Common myeloid progenitor, CD34-positive (primary cell): ENCODE results near the gene ADISSP.

Experiments used
- CTCF ChIA-PET: fragments of 350-600 bp; sonication (Branson Sonifier 250); formaldehyde crosslinking; loops from one replicate; lab custom pipeline; 2021; ENCODE audit warnings: antibody characterized with exemption; lab: Charles Lee
- POLR2A ChIA-PET: fragments of 350-600 bp; sonication (Branson Sonifier 250); formaldehyde crosslinking; loops from one replicate; lab custom pipeline; 2021; ENCODE audit warnings: antibody characterized with exemption; lab: Charles Lee
- DNase-seq, 3 donors: peaks; one replicate each; pipeline versions ENCODE4 v3.0.0 to v3.0.0-alpha.2; 2013
- H3K27ac ChIP-seq, 2 experiments: 1 replicate in 1 of 2; 2 replicates in 1 of 2; pipeline ENCODE4 v1.7.0; 2013; ENCODE audit warnings: inconsistent platforms in 2 of 2, low read length in 2 of 2, mild to moderate bottlenecking in 2 of 2, low read depth in 1 of 2, moderate library complexity in 1 of 2; ENCODE audit not compliant: severe bottlenecking in 2 of 2, insufficient read depth in 1 of 2, poor library complexity in 1 of 2
- H3K27me3 ChIP-seq, 5 experiments: replicated peaks in 2 of 5; 1 replicate in 3 of 5; 2 replicates in 2 of 5; pipeline versions ENCODE4 v1.6.1 to v1.7.0; 2013; ENCODE audit warnings: low read length in 4 of 5, mild to moderate bottlenecking in 2 of 5, moderate library complexity in 2 of 5, inconsistent platforms in 1 of 5; ENCODE audit not compliant: insufficient read depth in 5 of 5, control insufficient read depth in 4 of 5
- H3K36me3 ChIP-seq, 4 experiments: 1 replicate in 2 of 4; 2 replicates in 2 of 4; pipeline versions ENCODE4 v1.6.1 to v1.7.0; 2013; ENCODE audit warnings: low read length in 3 of 4, control low read depth in 1 of 4, mild to moderate bottlenecking in 1 of 4; ENCODE audit not compliant: control insufficient read depth in 4 of 4, insufficient read depth in 4 of 4
- H3K4me1 ChIP-seq, 4 experiments: 1 replicate in 3 of 4; 2 replicates in 1 of 4; pipeline versions ENCODE4 v1.6.1 to v1.7.1; 2013; ENCODE audit warnings: low read length in 3 of 4, mild to moderate bottlenecking in 3 of 4, control low read depth in 1 of 4, inconsistent platforms in 1 of 4, moderate library complexity in 1 of 4; ENCODE audit not compliant: control insufficient read depth in 4 of 4, insufficient read depth in 4 of 4; ENCODE audit errors: control extremely low read depth in 1 of 4
- H3K4me3 ChIP-seq, 7 experiments: 1 replicate in 4 of 7; 2 replicates in 3 of 7; pipeline versions ENCODE4 v1.5.1 to v1.7.0; 2013; ENCODE audit warnings: mild to moderate bottlenecking in 7 of 7, low read length in 6 of 7, moderate library complexity in 6 of 7, inconsistent platforms in 2 of 7, low read depth in 2 of 7, control low read depth in 1 of 7; ENCODE audit not compliant: insufficient read depth in 4 of 7, control insufficient read depth in 1 of 7; ENCODE audit errors: extremely low read depth in 1 of 7
- H3K9me3 ChIP-seq, 5 experiments: 1 replicate in 4 of 5; 2 replicates in 1 of 5; pipeline versions ENCODE4 v1.6.1 to v1.7.1; 2013; ENCODE audit warnings: low read length in 4 of 5, mild to moderate bottlenecking in 2 of 5, inconsistent platforms in 1 of 5, low read depth in 1 of 5, moderate library complexity in 1 of 5; ENCODE audit not compliant: control insufficient read depth in 4 of 5, insufficient read depth in 2 of 5; ENCODE audit errors: control extremely low read depth in 1 of 5
- WGBS: methylation state at CpG from one replicate; pipeline ENCODE4 v1.1.5; 2013; ENCODE audit not compliant: insufficient coverage; 5-methylcytosine and 5-hydroxymethylcytosine counted together

ADISSP gene

DNA sequence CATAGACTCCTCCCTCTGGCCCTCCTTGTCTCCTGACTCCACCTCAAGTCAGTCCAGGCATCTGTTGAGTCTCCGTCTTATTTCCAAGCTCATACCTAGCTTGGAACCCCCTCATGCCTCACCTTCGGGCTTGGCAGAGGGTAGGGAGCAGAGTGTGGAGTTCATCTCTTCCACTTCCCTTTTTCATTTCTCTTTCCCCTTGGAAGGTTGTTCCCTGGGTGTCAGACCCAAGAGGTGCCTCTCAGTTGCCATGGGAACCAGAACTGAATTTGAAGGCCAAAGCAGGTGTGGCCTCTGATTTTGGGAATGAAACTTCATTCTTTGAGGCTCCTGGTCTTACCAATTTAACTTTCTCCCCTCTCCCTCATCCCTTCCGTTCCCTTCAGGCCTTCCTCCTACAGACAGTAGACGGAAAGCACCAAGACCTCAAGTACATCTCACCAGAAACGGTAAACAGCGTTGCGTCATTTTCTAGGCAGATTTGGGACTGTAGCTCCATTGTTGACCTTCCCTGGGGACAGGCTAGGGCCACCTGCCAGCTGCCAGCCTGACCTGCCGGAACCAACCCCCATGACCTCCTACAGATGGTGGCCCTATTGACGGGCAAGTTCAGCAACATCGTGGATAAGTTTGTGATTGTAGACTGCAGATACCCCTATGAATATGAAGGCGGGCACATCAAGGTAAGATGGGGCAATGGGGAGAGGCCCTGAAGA, 35.1 kb upstream of the ADISSP start:
- Histone ChIP-seq H3K27ac (no peak overlapping the region), H3K9me3 (no peaks in the 10 kb centered on the region), H3K27me3 (no peaks in the 10 kb centered on the region), H3K36me3 (peaks cover 0 to 81% (median 35%) of the 10 kb centered on the region in 4 experiments), H3K4me1 (peaks cover 0 to 26% (median 17%) of the 10 kb centered on the region in 4 experiments), H3K4me3 (no peak overlapping the region)
- CTCF ChIA-PET: no interaction called here
- 91% methylated on average over 7 of the region's 11 CpGs for WGBS
- no peak for DNase-seq
- POLR2A ChIA-PET: no interaction called here

DNA sequence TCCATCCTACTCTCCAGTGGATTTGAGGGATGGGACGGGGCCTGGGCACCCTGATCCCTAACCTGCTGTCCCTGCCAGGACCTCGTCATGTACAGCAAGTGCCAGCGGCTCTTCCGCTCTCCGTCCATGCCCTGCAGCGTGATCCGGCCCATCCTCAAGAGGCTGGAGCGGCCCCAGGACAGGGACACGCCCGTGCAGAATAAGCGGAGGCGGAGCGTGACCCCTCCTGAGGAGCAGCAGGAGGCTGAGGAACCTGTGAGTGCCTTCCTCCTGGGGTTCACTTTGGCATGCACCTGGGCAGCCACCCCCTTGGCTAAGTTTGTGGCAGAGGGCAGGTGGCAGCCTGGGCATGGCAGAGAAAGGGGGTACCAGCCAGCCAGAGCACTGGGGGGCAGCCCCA, 34.3 kb upstream of the ADISSP start:
- 98% methylated on average over 12 of the region's 13 CpGs for WGBS
- H3K36me3 ChIP-seq: peaks cover 0 to 85% (median 35%) of the 10 kb centered on the region in 4 experiments
- H3K4me3 ChIP-seq: no peak overlapping the region
- no peak overlapping the region for H3K27ac ChIP-seq
- H3K4me1 ChIP-seq: peaks cover 0 to 26% (median 15%) of the 10 kb centered on the region in 4 experiments
- ChIA-PET POLR2A (no interaction called here), CTCF (interaction anchor here (1.4 to 1.7 kb wide), 2 partner anchors 16 to 53 kb away, joined by 4 to 7 read pairs; no protein-coding TSS in a partner anchor)
- no peaks in the 10 kb centered on the region for H3K27me3 ChIP-seq
- DNase-seq: no peak
- H3K9me3 ChIP-seq: no peaks in the 10 kb centered on the region

DNA sequence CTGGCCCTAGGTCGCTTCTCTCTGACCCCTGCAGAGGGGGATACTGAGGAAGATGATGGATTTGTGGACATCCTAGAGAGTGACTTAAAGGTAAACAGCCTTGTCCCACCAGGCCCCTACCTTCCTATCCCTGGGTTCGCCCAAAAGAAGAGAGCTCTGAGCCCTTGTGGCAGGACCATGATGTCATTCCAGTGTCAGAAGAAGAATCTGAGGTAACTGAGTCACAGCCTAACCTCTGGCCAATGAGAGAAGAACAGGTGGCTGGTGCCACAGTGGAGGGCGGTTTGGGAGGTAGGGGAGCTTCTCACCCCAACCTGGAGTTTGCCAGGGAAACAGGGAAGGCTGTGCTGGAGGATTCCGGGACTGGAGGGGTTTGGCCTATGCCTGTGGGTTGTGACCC, 33.7 kb upstream of the ADISSP start:
- ChIA-PET POLR2A (no interaction called here), CTCF (interaction anchor here (1.2 to 1.8 kb wide), 4 partner anchors 14 to 54 kb away, joined by 4 to 7 read pairs (median 5); no protein-coding TSS in a partner anchor)
- peaks cover 0 to 85% (median 35%) of the 10 kb centered on the region in 4 experiments for H3K36me3 ChIP-seq
- DNase-seq: no peak
- H3K9me3 ChIP-seq: no peaks in the 10 kb centered on the region
- no peaks in the 10 kb centered on the region for H3K27me3 ChIP-seq
- H3K27ac ChIP-seq: no peak overlapping the region
- WGBS: no CpG with 5 or more reads among the region's 4 CpGs
- no peak overlapping the region for H3K4me3 ChIP-seq
- H3K4me1 ChIP-seq: peaks cover 0 to 30% (median 19%) of the 10 kb centered on the region in 4 experiments

DNA sequence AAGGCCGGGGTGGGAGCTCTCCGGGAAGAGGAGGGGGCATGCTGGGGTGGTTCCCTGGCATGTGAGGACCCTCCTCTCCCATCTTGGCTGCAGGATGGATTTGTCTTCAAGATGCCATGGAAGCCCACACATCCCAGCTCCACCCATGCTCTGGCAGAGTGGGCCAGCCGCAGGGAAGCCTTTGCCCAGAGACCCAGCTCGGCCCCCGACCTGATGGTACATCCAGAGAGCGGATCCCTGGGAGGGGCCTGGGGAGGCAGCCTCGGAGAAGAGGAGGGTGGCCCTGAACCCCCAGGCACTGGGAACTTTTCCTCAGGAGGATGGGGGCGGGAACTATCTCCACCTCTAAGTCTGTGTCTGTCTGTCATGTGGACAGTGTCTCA, 33.3 kb upstream of the ADISSP start:
- Histone ChIP-seq H3K36me3 (peaks cover 0 to 81% (median 35%) of the 10 kb centered on the region in 4 experiments), H3K4me3 (no peak overlapping the region), H3K4me1 (peaks cover 0 to 27% (median 18%) of the 10 kb centered on the region in 4 experiments), H3K9me3 (no peaks in the 10 kb centered on the region), H3K27me3 (no peaks in the 10 kb centered on the region), H3K27ac (no peak overlapping the region)
- DNase-seq: no peak
- 96% methylated on average over 8 of the region's 8 CpGs for WGBS
- ChIA-PET POLR2A (no interaction called here), CTCF (interaction anchor here (1.2 to 1.8 kb wide), 5 partner anchors 14 to 54 kb away, joined by 3 to 7 read pairs (median 4); no protein-coding TSS in a partner anchor)

DNA sequence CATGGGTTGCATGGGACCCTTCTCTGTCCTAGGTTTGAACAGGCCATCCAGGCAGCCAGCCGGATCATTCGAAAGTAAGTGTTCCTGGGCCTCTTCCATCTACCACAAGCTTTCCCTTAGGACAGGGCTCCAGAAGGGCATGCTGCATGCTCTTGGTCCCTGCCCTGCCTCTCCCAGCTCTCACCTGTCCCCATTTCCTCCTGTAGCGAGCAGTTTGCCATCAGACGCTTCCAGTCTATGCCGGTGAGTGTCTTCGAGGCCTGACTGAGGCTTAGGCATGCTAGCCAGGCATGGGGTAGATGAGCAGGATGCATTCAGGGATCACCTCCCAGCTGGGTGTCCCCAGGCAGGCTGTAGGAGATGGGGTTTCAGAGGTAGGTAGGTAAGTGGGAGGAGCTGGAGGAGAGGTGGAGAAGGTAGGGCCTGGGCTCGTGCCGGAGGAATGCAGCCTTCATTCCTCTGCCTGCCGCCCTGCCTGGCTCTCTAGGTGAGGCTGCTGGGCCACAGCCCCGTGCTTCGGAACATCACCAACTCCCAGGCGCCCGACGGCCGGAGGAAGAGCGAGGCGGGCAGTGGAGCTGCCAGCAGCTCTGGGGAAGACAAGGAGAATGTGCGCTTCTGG, 32.8 kb upstream of the ADISSP start:
- Histone ChIP-seq H3K27ac (no peak overlapping the region), H3K27me3 (no peaks in the 10 kb centered on the region), H3K36me3 (peaks cover 0 to 76% (median 35%) of the 10 kb centered on the region in 4 experiments), H3K9me3 (no peaks in the 10 kb centered on the region), H3K4me3 (no peak overlapping the region), H3K4me1 (peaks cover 0 to 29% (median 20%) of the 10 kb centered on the region in 4 experiments)
- WGBS: 94% methylated on average over 16 of the region's 18 CpGs
- POLR2A ChIA-PET: interaction anchor here (0.5 kb wide), 1 partner anchor 924 kb away, joined by 3 read pairs; no protein-coding TSS in a partner anchor
- CTCF ChIA-PET: interaction anchor here (1.2 to 1.8 kb wide), 4 partner anchors 13 to 24 kb away, joined by 3 to 7 read pairs (median 5); no protein-coding TSS in a partner anchor
- DNase-seq: no peak

DNA sequence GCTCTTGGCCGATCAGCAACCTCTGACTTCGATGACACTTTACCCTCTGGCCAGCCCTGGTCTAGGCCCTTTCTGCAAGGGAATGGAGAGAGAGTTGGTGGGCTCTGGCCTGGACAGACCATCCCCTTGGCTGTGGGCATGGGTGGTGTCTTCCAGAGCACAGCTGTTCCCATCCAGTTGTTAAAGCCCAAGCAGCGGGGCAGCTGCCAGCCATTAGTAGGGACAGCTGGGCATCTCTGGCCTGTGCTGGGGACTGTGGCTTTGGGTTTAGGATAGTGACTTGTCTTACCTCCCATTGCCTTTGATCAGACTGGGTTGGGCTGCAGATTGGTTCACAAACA, 31.3 kb upstream of the ADISSP start:
- no peaks in the 10 kb centered on the region for H3K9me3 ChIP-seq
- ChIA-PET CTCF (interaction anchor here (1.4 kb wide), 1 partner anchor 15 kb away, joined by 5 read pairs; no protein-coding TSS in a partner anchor), POLR2A (no interaction called here)
- H3K27me3 ChIP-seq: no peaks in the 10 kb centered on the region
- H3K4me1 ChIP-seq: peaks cover 0 to 30% (median 23%) of the 10 kb centered on the region in 4 experiments
- WGBS: 100% methylated on average over 2 of the region's 3 CpGs
- no peak overlapping the region for H3K4me3 ChIP-seq
- H3K27ac ChIP-seq: no peak overlapping the region
- peaks cover 0 to 61% (median 24%) of the 10 kb centered on the region in 4 experiments for H3K36me3 ChIP-seq
- no peak for DNase-seq

DNA sequence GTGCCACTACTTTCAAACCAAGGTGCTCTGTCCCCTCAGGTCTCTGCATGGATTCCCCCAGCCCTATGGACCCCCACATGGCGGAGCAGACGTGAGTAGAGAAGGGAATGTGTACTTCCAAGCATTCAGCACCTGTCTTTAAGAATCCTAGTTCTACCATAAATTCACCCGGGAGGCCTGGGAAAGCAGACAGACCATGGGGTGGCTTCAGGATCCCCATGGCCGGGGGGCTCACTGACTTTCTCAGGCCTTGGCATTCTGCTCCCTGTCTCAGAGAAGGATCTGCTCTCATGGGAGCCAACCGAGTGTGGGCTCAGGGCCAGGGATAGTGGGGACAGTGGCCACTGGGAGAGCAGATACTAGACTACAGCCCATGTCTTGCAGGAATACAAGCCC, 30.8 kb upstream of the ADISSP start:
- no peaks in the 10 kb centered on the region for H3K9me3 ChIP-seq
- ChIA-PET CTCF (interaction anchor here (1.4 kb wide), 1 partner anchor 16 kb away, joined by 5 read pairs; no protein-coding TSS in a partner anchor), POLR2A (no interaction called here)
- WGBS: 100% methylated on average over 3 of the region's 5 CpGs
- H3K4me3 ChIP-seq: no peak overlapping the region
- DNase-seq: no peak
- peaks cover 0 to 30% (median 23%) of the 10 kb centered on the region in 4 experiments for H3K4me1 ChIP-seq
- no peaks in the 10 kb centered on the region for H3K27me3 ChIP-seq
- peaks cover 0 to 56% (median 22%) of the 10 kb centered on the region in 4 experiments for H3K36me3 ChIP-seq
- no peak overlapping the region for H3K27ac ChIP-seq
